GM21447 (cell line): ENCODE results near the gene SPR.

Experiments used
- ATAC-seq: cut with Tn5 transposase; IDR thresholded peaks from one replicate; pipeline ENCODE4 v1.9.1; 2021; ENCODE audit not compliant: unreplicated experiment

Gene SPR

DNA sequence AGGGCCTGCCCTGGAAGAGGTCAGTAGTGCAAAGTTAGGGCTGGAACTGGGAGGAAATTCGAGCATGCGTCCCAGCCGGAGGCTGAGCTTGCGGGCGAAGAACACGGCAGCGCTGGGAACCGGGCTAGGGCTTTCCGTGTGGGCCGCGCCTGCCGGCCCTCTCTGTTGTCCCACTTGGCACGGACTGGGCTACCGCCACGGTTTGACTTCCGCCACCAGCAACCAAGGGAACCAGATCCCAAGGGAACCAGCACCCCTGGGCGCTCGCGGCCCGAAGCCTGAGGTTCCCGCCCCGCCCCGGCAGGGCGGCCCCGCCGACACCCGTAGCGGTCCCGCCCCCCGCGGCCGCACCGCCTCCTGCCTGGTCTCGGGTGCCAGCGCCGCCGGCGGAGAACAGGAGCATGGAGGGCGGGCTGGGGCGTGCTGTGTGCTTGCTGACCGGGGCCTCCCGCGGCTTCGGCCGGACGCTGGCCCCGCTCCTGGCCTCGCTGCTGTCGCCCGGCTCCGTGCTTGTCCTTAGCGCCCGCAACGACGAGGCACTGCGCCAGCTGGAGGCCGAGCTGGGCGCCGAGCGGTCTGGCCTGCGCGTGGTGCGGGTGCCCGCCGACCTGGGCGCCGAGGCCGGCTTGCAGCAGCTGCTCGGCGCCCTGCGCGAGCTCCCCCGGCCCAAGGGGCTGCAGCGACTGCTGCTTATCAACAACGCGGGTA is at the start of gene SPR:
SPR (plus strand) TSS at position 377 of the 708 bp plus-strand sequence; CDS start at position 402, 25 bp downstream.
- peak; percentile 91 for ATAC-seq

DNA sequence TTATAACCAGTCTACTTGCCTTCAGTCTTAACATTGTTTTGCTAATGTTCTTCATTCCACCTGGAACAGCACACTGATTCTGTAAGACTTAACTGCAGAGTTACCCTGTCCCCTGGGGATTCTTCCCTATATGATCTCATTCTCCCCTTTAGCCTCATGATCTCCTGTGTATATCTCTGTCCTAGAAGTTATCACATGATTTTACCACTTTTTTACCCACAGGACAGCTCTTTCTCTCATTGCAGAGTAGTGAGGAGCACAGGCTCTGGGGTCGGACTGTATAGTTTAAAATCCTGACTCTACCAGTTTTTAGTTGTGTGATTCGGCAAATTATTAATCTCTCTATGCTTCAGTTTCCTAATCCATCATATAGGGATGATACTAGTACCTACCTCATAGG is 47.1 kb upstream of the SPR start:
- ATAC-seq = no peak

GRCh38 chr2:72841462-72842125 is 45.6 kb upstream of the SPR start:
- no peak for ATAC-seq

DNA sequence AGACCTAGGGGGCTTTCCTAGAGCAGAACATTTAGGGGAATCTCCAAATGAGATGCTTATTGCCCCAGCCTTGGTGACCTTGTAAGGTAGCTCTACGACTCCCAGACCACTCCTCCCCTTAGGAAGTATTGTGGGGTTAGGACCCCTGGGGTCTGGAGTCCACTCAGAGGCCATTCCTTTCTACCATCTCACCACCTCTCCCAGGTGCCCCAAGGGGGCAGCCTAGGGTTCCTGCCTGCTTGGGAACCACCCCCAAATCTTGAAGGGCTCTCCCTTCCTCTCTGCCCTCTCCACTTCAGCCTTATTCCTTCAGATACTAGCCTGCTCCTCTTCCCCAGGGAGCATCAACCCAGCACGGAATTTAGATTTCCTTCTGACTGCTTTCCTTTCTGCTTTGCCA is 43.9 kb upstream of the SPR start:
- ATAC-seq = no peak

DNA sequence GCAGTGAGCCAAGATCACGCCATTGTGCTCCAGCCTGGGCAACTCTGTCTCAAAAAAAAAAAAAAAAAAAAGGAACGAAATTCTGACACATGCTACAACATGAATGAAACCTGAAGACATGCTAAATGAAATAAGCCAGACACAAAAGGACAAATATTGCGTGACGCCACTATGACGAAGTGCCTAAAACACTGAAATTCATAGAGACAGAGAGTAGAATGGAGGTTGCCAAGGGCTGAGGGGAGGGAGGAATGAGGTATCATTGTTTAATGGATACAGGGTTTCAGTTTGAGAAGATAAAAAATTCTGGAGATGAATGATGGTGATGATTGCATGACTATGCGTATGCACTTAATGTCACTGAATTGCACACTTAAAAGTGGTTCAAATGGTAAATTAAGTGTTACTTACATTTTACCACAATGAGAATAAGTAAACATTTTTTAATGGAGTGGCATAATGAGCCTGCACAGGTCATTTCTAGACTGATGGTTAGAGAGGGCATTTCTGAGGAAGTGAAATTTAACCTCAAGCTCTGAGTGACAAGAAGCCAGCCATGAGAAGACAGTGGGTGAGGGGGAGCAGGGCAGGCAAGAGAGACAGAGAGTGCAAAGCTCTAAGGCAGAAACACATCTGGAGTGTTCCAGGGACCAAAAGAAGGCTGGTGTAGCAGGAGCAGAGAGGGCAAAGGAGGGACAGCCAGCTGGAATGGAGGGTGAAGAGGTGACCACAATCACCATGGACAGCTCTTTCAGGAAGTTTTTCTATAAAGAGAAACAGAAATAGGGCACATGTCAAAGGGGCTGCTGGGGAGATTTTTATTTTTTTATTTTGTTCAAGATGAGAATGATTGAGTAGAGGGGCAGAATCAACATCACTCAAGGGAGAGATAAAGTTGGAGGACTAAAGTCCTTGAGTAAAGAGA is 40.8 kb upstream of the SPR start:
- ATAC-seq = peak; percentile 93

DNA sequence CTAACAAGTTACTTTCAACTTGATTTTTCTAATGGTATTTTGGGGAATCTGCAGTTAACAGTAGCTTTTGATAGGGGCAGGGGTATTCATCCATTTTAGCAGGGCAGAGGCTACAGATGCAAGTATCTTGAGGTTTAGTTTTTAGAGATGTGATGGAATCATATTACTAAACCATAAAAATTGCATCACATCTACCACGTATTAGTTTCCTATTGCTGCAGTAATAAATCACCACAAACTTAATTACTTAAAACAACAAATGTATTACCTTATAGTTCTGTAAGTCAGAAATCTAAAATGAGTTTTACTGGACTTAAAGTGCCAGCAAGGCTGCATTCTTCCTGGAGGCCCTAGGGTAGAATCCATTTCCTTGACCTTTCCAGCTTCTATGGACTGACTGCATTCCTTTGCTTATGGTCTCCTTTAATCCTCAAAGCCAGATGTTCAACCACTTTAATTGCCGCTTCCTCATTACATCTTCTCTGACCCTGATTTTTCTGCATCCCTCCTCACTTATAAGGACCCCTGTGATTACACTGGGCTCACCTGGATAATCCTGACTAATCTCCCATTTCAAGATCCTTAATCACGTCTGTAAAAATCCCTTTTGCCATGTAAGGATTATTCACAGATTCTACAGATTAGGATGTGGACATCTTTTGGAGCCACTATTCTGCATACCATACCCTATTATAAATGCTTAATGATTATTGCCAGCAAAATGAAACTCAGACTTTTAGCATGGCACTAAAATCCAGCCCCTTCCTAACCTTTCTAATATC is 39.5 kb upstream of the SPR start:
- ATAC-seq = no peak

- ATAC-seq = no peak
These were observed 38.6 kb upstream of the SPR start for GRCh38 chr2:72848436-72849137.

DNA sequence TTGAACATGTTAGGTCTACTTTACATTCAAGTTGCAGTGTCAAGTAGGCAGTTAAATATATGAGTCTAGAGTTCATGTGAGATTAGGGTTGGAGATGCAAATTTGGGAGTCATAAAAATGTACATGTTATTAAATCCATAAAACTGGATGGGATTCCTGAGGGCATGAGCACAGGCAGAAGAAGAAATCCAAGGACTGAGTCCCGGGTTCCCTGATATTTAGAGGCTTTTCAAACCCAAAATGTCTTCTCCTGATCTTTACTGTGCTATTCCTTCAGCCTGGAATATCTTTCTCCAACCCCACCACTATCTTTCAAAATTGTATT is 38.1 kb upstream of the SPR start:
- no peak for ATAC-seq

- ATAC-seq = no peak
These were observed 35.9 kb upstream of the SPR start for GRCh38 chr2:72851333-72851732.

- ATAC-seq = no peak
These were observed 27.4 kb upstream of the SPR start for GRCh38 chr2:72859831-72860262.

GRCh38 chr2:72862239-72862988 is 24.8 kb upstream of the SPR start:
- peak; percentile 78 for ATAC-seq

DNA sequence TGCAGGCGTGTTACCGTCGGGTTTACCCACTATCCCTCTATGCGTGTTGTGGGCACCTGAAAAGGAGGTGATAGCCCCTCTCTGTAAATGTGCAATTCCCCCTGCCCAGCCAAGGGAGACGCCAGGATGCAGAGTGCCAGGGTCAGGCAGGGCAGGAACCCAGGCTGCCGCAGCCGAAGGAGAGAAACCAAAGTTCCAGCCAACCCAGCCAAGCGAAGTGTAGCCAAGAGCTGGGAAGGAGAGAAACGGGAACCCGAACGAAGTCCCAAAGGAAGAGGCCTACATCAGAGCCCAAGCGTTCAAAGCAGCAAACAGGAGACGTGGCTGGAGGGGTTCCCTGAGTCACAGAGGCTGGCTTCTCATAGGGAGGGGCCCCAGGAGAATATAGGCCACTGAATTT is 24.2 kb upstream of the SPR start:
- ATAC-seq = no peak

DNA sequence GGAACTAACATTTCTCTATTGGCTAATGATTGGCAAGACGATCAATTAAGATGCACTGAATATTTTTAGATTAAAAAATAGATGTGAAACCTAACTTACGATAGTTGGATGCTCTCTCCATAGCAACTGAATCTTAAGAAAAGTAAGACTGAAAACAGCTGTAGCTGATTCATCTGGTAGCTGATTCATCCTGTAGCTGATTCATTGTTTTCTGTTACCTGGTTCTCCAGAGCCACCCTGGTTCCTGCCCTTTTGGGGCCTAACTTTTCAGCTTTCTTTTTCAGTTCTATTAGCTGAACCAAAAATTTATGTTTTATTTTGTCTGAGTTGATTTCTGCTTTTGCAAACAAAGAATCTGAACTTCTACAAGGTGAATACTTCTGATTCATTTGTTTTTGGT is 22.7 kb upstream of the SPR start:
- peak; percentile 66 for ATAC-seq

DNA sequence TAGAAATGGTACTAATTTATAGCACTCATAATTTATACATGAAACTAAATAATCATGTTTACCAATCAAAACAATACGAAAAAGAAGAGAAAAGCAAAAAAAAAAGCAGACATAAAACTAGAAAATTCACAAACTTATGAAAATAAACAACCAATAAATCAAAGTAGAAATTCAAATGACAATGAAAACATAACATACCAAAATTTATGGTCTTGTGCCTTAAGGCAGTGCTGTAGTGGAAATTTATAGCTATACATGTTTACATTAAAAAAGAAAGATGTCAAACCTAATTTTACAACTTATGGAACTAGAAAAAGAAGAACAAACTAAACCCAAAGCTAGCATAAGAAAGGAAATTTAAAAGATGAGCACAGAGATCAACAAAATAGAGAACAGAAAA is 16.1 kb upstream of the SPR start:
- ATAC-seq = no peak

DNA sequence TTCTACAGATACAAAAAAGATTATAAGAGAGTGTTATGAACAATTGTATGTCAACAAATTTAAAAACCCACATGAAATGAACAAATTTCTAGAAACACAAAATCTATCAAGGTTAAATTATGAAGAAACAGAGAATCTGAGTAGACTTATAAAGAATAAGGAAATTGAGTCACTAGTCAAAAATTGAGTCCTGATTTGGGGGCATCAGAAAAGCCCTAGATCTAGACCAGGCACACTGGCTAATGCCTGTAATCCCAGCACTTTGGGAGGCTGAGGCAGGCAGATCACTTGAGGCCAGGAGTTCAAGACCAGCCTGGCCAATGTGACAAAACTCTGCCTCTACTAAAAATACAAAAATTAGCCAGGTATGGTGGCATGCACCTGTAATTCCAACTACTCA is 15.3 kb upstream of the SPR start:
- ATAC-seq = no peak

DNA sequence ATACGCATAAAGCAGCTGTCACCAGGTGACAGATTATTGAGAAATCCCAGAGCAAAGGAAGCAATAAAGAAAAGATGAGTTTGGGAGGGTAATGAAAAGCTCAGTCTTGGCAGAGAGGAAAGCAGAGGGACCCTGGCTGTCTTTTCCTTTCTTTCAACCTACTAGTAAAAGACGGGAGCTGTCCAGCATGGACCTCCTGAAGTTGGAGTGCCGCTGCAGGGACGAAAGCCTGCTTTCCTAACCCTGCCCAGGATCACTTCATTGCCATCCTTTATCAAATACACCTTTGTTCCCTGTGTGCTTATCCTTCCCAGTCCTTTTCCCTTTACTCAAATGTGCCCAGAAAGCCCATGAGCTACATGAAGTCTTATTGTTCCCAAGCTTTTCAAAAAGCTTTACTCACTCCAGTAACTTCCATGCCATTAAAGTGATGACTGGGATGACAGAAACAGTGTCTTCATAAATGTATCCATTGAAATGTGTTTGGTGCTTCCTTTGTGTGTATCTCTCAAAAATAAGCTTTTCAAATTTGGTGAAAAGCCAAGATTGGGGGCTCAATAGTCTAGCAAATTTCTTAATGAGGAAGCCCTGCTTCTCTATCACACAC is 3.7 kb upstream of the SPR start:
- ATAC-seq = no peak

DNA sequence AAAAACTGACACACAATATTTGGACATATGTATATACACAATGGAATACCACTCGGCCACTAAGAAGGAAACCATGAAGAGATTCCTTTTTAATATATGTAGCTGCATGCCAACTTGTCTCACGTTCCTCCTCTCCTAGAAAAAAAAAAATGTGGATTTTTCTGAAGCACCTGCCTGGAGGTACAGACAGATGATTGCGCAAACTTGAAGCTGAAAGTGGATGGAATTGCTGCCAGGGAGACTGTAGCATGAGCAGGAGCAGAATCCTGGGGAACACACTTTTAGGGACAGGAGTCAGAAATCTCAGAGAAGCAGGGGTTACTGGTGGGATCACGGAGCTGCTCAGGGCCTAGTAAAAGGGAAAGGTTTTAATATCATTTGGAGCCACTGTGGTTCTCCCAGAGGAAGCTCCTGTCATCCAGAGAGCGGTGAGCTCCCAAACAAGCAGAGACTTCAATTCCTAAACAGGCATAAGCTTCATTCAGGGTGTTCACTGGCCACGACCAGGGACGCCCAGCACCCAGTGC is 640 bp upstream of the SPR start:
- ATAC-seq = no peak

- ATAC-seq = peak; percentile 44
These were observed 681 bp downstream of the SPR start for GRCh38 chr2:72887740-72888437.
